Measurements from ENCODE around the gene ERCC1.

The ERCC1 gene

GRCh38 chr19:45450012-45450333, 26.3 kb upstream of the ERCC1 start:
- no peak for DNase-seq (ENCODE audit: low spot score)
- POLR2A ChIA-PET (ENCODE audit: low non-redundant PET) = interaction anchor here (1.4 to 1.7 kb wide), 2 partner anchors 20 to 26 kb away, joined by 4 to 5 read pairs; no protein-coding TSS in a partner anchor

GRCh38 chr19:45448887-45449299, 25.2 kb upstream of the ERCC1 start:
- peak; percentile 78 for DNase-seq (ENCODE audit: low spot score)
- TF ChIP-seq CTCF (conservative IDR thresholded peaks at IDR 0.05; ENCODE audit: low read depth) = no peak
- H3K27ac ChIP-seq = peak overlapping the region; percentile 100
- CTCF ChIA-PET = interaction anchor here (0.7 to 2.2 kb wide), 3 partner anchors 9 to 288 kb away, joined by 3 to 8 read pairs (median 8); partner anchors contain the start of gene NKPD1
- POLR2A ChIA-PET (ENCODE audit: low non-redundant PET) = interaction anchor here (0.9 to 1.7 kb wide), 3 partner anchors 21 to 1339 kb away, joined by 3 to 5 read pairs (median 4); partner anchors contain the start of gene SLC1A5

More at GRCh38 chr19:45450012-45450333, 26.3 kb upstream of the ERCC1 start:
- peak overlapping the region; percentile 100 for H3K27ac ChIP-seq
- CTCF ChIA-PET = interaction anchor here (0.6 to 2.2 kb wide), 3 partner anchors 10 to 33 kb away, joined by 4 to 8 read pairs (median 8); no protein-coding TSS in a partner anchor
- no peak for TF ChIP-seq CTCF (conservative IDR thresholded peaks at IDR 0.05; ENCODE audit: low read depth)

- peak overlapping the region; percentile 100 for H3K27ac ChIP-seq
- CTCF ChIA-PET = interaction anchor here (0.7 to 2.2 kb wide), 3 partner anchors 9 to 288 kb away, joined by 3 to 8 read pairs (median 8); partner anchors contain the start of gene NKPD1
- TF ChIP-seq CTCF (conservative IDR thresholded peaks at IDR 0.05; ENCODE audit: low read depth) = no peak
- no peak for DNase-seq (ENCODE audit: low spot score)
- POLR2A ChIA-PET (ENCODE audit: low non-redundant PET) = interaction anchor here (0.7 to 0.8 kb wide), 2 partner anchors 18 to 43 kb away, joined by 4 to 11 read pairs; no protein-coding TSS in a partner anchor
Measured at GRCh38 chr19:45448425-45448756, 24.7 kb upstream of the ERCC1 start.

- no peak for TF ChIP-seq CTCF (conservative IDR thresholded peaks at IDR 0.05; ENCODE audit: low read depth)
- ChIA-PET POLR2A (ENCODE audit: low non-redundant PET) (interaction anchor here (0.7 to 1.2 kb wide), 3 partner anchors 10 to 52 kb away, joined by 3 to 10 read pairs (median 10); no protein-coding TSS in a partner anchor), CTCF (no interaction called here)
- peak; percentile 91 for DNase-seq (ENCODE audit: low spot score)
- H3K27ac ChIP-seq = peak overlapping the region; percentile 100
Measured at GRCh38 chr19:45446944-45447343, 23.2 kb upstream of the ERCC1 start.

GRCh38 chr19:45446295-45446694, 22.6 kb upstream of the ERCC1 start:
- CTCF ChIA-PET = no interaction called here
- TF ChIP-seq CTCF (conservative IDR thresholded peaks at IDR 0.05; ENCODE audit: low read depth) = no peak
- POLR2A ChIA-PET (ENCODE audit: low non-redundant PET) = no interaction called here
- peak overlapping the region; percentile 100 for H3K27ac ChIP-seq
- DNase-seq (ENCODE audit: low spot score) = no peak

GRCh38 chr19:45445139-45445538, 21.4 kb upstream of the ERCC1 start:
- ChIA-PET POLR2A (ENCODE audit: low non-redundant PET) (no interaction called here), CTCF (interaction anchor here (0.6 to 0.8 kb wide), 3 partner anchors 18 to 155 kb away, joined by 3 to 6 read pairs (median 3); no protein-coding TSS in a partner anchor)
- H3K27ac ChIP-seq = peak overlapping the region; percentile 100

More at GRCh38 chr19:45445139-45445538, 21.4 kb upstream of the ERCC1 start:
- DNase-seq (ENCODE audit: low spot score) = no peak
- TF ChIP-seq CTCF (conservative IDR thresholded peaks at IDR 0.05; ENCODE audit: low read depth) = no peak
